DND-41 (cell line): ENCODE measurements around the gene TSPAN18.

Experiments
- ATAC-seq: fragments of 200-7000 bp; cut with Tn5 transposase; 3 replicates; pipeline ENCODE4 v1.9.1; 2021; ENCODE audit warnings: low read depth; ENCODE audit not compliant: insufficient read depth
- DNase-seq: peaks from one replicate; pipeline ENCODE4 v3.0.0-alpha.2; 2020
- H2AFZ ChIP-seq: 2 replicates; pipeline ENCODE4 v1.6.0; 2012; ENCODE audit warnings: low read depth, low read length
- H3K27ac ChIP-seq: 2 replicates; pipeline ENCODE4 v1.5.1; 2012; ENCODE audit warnings: low read length, inconsistent platforms
- H3K27me3 ChIP-seq: fragments of 200-600 bp; sonication (generic); 2 replicates; pipeline ENCODE4 v1.6.0; 2012; ENCODE audit warnings: low read length, mild to moderate bottlenecking, inconsistent platforms; ENCODE audit not compliant: insufficient read depth, poor library complexity
- H3K36me3 ChIP-seq: 2 replicates; pipeline ENCODE4 v1.5.1; 2012; ENCODE audit warnings: low read length, inconsistent platforms; ENCODE audit not compliant: insufficient read depth
- H3K4me1 ChIP-seq: 2 replicates; pipeline ENCODE4 v1.5.1; 2012; ENCODE audit warnings: mild to moderate bottlenecking, low read length; ENCODE audit not compliant: insufficient read depth
- H3K4me2 ChIP-seq: 2 replicates; pipeline ENCODE4 v1.6.0; 2012; ENCODE audit warnings: mild to moderate bottlenecking, moderate library complexity, low read length, inconsistent platforms; ENCODE audit not compliant: insufficient read depth
- H3K4me3 ChIP-seq, 2 experiments: fragments of 200-600 bp in 1 of 2; shearing (Covaris generic) in 1 of 2; 2 replicates each; pipeline ENCODE4 v1.5.1; 2012 to 2016; ENCODE audit warnings: inconsistent platforms in 2 of 2, low read length in 2 of 2, mild to moderate bottlenecking in 2 of 2, low read depth in 1 of 2, moderate library complexity in 1 of 2
- H3K79me2 ChIP-seq: 2 replicates; pipeline ENCODE4 v1.6.0; 2012; ENCODE audit warnings: low read length, inconsistent platforms; ENCODE audit not compliant: insufficient read depth
- H3K9ac ChIP-seq: 2 replicates; pipeline ENCODE4 v1.6.0; 2012; ENCODE audit warnings: low read depth, mild to moderate bottlenecking, inconsistent platforms, low read length, moderate library complexity
- H3K9me3 ChIP-seq: 2 replicates; pipeline ENCODE4 v1.5.1; 2012; ENCODE audit warnings: low read length, moderate library complexity, mild to moderate bottlenecking, inconsistent platforms; ENCODE audit not compliant: insufficient read depth, severe bottlenecking
- H4K20me1 ChIP-seq: 2 replicates; pipeline ENCODE4 v1.6.0; 2012; ENCODE audit warnings: low read length; ENCODE audit not compliant: insufficient read depth
- EZH2 ChIP-seq: IDR thresholded peaks from 3 replicates; pipeline ENCODE4 v1.6.1; 2012; ENCODE audit warnings: borderline replicate concordance, low read depth, mild to moderate bottlenecking, moderate library complexity, low read length, inconsistent platforms; ENCODE audit not compliant: severe bottlenecking
- TF ChIP-seq, protein P1 (sequence below): IDR thresholded peaks from 2 replicates; pipeline ENCODE4 v1.5.1; 2012; ENCODE audit warnings: borderline replicate concordance, low read length, moderate library complexity, mild to moderate bottlenecking; ENCODE audit not compliant: poor library complexity, severe bottlenecking; ENCODE audit errors: extremely low read depth

TSPAN18 gene

GRCh38 chr11:44901786-44902185, 175.0 kb downstream of the TSPAN18 start:
- H3K9ac ChIP-seq = no peak overlapping the region
- no peak for ATAC-seq
- H3K36me3 ChIP-seq = no peaks in the 10 kb centered on the region
- H3K27ac ChIP-seq = no peak overlapping the region
- no peaks in the 10 kb centered on the region for H3K4me1 ChIP-seq
- H3K4me2 ChIP-seq = no peak overlapping the region
- H3K27me3 ChIP-seq = no peaks in the 10 kb centered on the region
- no peak overlapping the region for H2AFZ ChIP-seq
- no peaks in the 10 kb centered on the region; the same call in 1 of the 2 replicates for H4K20me1 ChIP-seq
- H3K79me2 ChIP-seq = no peaks in the 10 kb centered on the region
- no peak for DNase-seq
- TF ChIP-seq, protein P1, sequence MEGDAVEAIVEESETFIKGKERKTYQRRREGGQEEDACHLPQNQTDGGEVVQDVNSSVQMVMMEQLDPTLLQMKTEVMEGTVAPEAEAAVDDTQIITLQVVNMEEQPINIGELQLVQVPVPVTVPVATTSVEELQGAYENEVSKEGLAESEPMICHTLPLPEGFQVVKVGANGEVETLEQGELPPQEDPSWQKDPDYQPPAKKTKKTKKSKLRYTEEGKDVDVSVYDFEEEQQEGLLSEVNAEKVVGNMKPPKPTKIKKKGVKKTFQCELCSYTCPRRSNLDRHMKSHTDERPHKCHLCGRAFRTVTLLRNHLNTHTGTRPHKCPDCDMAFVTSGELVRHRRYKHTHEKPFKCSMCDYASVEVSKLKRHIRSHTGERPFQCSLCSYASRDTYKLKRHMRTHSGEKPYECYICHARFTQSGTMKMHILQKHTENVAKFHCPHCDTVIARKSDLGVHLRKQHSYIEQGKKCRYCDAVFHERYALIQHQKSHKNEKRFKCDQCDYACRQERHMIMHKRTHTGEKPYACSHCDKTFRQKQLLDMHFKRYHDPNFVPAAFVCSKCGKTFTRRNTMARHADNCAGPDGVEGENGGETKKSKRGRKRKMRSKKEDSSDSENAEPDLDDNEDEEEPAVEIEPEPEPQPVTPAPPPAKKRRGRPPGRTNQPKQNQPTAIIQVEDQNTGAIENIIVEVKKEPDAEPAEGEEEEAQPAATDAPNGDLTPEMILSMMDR = no peak
- TF ChIP-seq EZH2 = no peak
- no peak overlapping the region for H3K4me3 ChIP-seq
- no peaks in the 10 kb centered on the region for H3K9me3 ChIP-seq

DNA sequence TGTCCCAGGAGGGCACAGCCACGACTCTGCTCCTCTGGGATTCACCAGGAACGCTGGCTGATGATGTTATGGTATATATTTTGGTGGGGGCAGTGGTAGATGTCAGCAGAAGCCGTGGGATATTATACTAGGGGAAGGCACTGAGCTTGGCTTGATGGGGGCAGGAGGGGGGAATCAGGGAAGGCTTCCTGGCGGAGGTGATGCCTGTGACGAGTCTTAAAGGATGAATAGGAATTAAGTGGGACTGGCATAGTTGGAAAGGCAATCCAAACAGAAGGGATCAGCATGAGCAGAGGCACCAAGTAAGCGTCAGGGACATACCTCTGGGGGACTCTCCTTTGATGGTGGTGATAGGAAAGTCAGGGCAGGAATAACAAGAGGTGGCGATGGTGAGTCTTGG, 176.3 kb downstream of the TSPAN18 start:
- Histone ChIP-seq H3K36me3 (no peaks in the 10 kb centered on the region), H3K9me3 (no peaks in the 10 kb centered on the region), H3K27ac (no peak overlapping the region), H3K27me3 (no peaks in the 10 kb centered on the region), H3K79me2 (no peaks in the 10 kb centered on the region), H4K20me1 (no peaks in the 10 kb centered on the region; the same call in 1 of the 2 replicates), H3K4me2 (no peak overlapping the region), H3K4me3 (no peak overlapping the region), H2AFZ (no peak overlapping the region), H3K9ac (no peak overlapping the region), H3K4me1 (no peaks in the 10 kb centered on the region)
- ATAC-seq (no peak), DNase-seq (no peak)
- TF ChIP-seq, protein P1 = no peak
- TF ChIP-seq EZH2 = no peak

GRCh38 chr11:44903518-44903917, 176.8 kb downstream of the TSPAN18 start:
- H3K27me3 ChIP-seq = no peaks in the 10 kb centered on the region
- no peaks in the 10 kb centered on the region for H3K4me1 ChIP-seq
- no peak overlapping the region for H2AFZ ChIP-seq
- no peak overlapping the region for H3K9ac ChIP-seq
- H3K36me3 ChIP-seq = no peaks in the 10 kb centered on the region
- H3K9me3 ChIP-seq = no peaks in the 10 kb centered on the region
- ATAC-seq = no peak
- no peak overlapping the region for H3K4me2 ChIP-seq
- no peaks in the 10 kb centered on the region; the same call in 1 of the 2 replicates for H4K20me1 ChIP-seq
- TF ChIP-seq EZH2 = no peak
- TF ChIP-seq, protein P1 = no peak
- no peak overlapping the region for H3K4me3 ChIP-seq
- H3K79me2 ChIP-seq = no peaks in the 10 kb centered on the region
- no peak for DNase-seq
- no peak overlapping the region for H3K27ac ChIP-seq
